ENCODE results near the gene CHRM4.

GRCh38 chr11:46362156-46363030, 29.2 kb downstream of the CHRM4 start:
- TF ChIP-seq POLR2A (IDR thresholded peaks at IDR 0.05; ENCODE audit: low read depth, low read length): no peak
- no peak for TF ChIP-seq TAF1 (IDR thresholded peaks at IDR 0.05; ENCODE audit: low read depth, low read length)

Data from GM12891 (cell line).